Measurements from ENCODE around the gene FAM120AOS.
"Not testable (repeated sequence)": the region's sequence is repeated elsewhere in the genome, so short reads cannot be mapped to it uniquely, and the experiment has no call there.

Gene FAM120AOS

DNA sequence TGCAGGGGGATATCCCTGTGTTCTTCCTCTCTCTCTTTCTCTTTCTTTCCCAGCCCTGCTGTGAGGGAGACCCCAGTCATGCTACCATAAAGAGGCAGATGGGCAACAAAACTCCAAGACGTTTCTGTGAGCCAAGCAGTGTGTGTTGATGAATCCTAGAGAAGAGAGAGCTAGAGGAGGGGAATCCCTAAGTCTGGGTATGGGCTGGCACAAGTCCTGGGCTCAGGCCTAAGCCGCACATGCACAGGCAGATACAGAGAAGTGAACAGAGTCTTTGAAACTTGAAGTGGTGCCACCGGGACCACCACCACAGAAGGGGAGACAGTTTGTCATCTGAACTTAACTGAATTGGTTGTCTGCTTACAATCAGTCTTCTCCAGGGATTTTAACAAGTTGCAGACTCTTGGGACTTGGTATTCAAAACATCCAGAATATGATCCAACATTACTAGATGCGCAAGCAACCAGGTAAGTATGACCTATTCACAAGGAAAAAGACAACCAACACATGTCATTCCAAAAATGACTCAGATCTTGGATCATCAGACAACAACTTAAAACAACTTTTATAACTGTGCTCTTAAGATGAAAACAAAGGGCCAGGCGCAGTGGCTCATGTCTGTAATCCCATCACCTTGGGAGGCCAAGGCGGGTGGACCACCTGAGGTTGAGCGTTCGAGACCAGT is 12.3 kb downstream of the FAM120AOS start:
- no peak for DNase-seq (ENCODE audit: low read depth in 1 of 2, low spot score in 1 of 2)

DNA sequence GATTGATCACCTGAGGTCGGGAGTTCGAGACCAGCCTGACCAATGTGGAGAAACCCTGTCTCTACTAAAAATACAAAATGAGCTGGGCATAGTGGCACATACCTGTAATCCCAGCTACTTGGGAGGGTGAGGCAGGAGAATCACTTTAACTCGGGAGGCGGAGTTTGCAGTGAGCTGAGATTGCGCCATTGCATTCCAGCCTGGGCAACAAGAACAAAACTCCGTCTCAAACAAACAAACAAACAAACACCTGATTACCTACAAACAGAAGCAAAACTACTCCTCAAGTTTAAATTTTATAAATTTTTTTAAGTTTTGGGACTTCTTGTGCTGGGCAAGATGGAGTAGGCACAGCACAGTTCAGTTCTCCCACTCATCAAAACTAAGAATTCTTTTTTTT is 14.1 kb downstream of the FAM120AOS start:
- DNase-seq (ENCODE audit: low read depth in 1 of 2, low spot score in 1 of 2): not testable (repeated sequence)

DNA sequence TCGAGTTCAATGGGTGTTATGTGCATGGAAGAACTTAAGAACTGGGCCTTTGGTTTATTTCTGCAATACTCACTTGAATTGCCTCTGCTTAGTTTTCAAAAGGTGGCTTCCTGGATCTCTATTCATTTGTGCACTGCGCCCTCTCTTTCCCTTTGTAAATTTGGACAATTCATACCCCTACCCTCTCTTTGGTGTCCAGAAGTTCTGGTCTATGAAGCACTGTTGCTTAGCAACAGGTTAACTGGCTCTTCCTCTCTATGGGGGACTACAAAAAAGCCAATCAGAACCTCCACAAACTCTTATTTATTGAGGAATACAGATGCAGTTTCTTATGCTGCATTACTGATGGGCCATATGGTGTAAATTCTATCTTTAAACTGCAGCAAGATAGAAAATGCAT is 15.4 kb downstream of the FAM120AOS start:
- no peak for DNase-seq (ENCODE audit: low read depth in 1 of 2, low spot score in 1 of 2)

DNA sequence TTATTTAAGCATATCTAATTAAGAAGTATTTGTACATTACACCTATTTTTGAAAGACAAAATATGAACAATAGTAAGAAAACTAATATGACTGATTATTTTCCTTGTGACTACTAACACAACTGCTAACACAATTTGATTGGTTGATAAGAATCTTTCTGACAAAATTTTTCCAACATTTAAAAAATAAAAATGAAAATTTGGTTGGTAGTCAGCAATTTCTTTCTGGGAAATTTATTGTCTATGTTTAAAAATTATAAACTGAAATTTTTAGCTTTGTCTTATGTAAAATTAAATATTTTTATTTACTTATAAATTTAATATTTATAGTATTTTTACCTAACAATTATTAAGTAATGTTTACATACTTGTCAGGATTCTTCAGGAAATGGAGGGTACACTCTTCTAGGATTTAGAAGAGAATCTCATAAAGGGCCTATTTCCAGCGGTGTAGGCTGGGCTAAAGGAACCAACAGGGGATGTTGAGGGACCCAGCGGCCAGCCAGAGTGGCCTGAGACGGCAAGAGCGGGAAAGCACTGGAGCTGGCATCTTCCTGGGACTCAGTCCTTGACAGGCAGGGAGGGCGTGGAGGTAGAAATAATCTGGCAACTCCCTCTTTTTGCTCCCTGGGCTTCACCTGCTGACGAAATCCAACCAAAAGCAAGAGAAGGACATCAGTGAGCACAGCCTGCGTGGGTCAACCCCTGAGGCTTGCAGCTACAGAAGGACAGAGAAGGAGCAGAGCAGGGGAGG is 16.6 kb downstream of the FAM120AOS start:
- no peak for DNase-seq (ENCODE audit: low read depth in 1 of 2, low spot score in 1 of 2)

DNA sequence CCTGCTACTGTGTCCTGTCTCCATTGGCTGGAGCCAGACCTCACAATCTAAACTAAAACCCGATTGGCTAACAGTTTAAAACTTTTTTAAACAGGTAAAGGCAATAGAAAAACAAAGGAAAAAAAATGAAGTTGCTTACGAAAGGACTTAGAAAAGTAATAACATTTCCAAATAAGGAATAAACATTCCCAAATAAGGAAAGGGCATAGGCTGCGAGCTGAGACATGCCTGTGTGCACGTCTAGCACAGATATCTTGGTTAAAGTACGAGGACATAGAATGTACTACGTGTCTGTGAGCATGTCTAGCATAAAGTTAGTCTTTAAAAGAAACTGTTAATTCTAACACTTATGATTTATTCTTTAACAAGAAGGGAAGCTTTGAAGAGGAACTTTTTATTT is 17.2 kb downstream of the FAM120AOS start:
- DNase-seq (ENCODE audit: low read depth in 1 of 2, low spot score in 1 of 2): no peak

DNA sequence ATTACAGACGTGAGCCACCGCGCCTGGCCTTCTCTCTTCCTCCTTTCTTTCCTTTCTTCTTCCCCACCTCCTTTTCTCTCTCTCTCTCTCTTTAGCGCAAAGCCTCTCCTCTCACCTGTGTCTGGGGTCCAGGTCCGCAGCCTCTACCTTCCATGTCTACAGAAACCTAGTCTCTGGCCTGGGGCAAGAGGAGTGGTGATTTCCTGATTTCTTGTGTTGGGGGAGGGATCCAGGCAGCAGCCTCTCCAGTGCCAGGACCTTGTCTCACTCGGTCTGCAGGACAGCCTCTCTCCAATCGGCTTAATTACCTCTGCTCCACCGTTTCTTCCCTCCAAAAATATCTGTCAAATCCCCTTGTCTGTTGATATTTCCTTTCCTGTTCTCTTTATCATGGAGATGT is 18.0 kb downstream of the FAM120AOS start:
- no peak for DNase-seq (ENCODE audit: low read depth in 1 of 2, low spot score in 1 of 2)

DNA sequence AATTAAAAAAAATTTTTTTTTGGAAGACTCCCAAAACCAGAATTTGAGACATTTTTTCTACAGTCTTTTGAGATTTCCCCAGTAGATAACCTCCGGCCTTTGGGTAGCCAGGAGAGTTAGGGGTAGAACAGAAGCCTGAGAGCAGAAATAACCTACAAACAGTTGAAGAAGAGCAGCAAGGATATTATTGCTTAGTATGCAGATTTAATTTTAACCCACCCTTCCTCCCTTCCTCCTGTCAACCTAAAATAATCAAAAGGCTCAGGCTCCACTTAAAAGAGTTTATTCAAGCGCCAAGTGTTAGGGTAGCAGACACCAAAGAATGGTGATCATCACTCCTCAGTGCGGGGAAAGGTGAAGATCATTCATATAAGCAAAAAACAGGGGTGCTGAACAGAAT is 19.3 kb downstream of the FAM120AOS start:
- DNase-seq (ENCODE audit: low read depth in 1 of 2, low spot score in 1 of 2): no peak

DNA sequence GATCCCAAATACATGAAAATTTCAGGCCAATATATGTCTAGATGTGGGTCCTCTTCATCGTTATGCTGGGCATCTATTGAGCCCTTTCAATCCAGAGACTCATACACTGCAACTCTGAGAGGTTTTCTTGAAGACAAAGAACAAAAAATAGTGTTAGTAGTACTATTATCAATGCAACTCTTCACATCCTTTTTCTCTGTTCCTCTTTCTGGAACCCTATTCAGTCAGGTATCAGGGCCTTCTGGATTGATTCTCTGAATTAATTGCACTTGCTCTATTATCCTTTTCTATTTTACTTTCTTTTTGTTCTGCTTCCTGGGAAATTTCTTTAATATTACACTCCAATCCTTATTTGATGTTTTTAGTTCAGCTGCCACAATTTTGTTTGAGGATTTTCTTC is 20.4 kb downstream of the FAM120AOS start:
- DNase-seq (ENCODE audit: low read depth in 1 of 2, low spot score in 1 of 2): no peak

DNA sequence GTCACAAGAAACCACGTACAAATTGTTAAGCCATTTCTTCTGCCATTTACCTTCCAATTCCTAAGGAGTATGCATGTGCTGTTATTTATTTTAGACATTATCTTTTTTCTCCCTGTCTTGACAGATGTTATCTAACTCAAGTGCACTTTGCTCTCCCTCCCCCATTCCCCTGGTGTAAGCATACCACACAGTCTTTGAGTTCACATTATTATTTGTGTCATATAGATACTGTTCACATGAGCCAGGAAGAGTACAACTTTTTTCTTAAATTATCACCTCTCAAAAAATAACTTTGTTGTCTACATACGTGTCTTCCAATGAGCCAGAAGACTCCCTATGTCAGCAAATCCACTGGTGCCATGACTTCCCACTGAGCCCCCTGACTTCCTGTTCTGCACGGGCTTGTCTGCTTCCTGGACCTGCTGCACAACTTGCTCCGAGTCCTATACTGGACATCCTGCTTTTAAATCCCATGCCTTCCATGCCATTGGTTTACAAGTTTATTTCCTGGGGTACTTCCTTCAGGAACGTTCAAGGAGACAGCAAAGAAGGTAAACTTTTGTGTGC is 21.8 kb downstream of the FAM120AOS start:
- no peak for DNase-seq (ENCODE audit: low read depth in 1 of 2, low spot score in 1 of 2)

DNA sequence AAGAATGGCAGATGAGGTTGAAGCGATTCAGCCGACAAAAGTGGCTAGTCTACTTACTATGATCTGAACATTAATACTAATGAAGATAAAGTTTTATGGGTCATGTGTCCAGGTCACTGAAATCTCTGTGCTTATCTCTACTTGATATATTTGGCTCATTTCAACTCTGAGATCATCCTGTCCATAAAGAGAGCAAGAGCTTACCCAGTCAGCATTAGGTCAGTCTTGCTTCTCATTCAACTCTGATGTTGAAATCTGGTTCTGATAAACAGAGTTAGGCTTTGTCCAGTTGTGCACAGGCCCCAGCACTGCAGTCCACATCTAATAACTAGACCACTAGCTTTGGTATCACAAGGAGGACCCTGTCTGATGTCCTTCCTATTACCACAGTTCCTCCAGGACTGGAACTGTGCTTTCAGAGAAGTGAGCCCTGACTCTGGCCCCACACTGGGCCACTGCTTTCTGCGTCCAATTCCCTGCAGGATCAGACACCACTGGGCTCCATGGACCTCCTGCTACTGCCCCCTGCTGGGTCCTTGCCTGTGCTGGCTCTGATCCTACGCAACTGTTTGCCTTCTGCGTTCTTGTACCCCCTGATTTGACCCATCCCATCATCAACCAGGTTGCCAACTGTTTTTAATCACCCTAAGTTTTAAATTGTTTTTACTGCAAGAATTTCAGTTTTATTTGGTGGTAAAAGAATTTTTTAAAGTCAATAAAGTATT is 25.6 kb downstream of the FAM120AOS start:
- no peak for DNase-seq (ENCODE audit: low read depth in 1 of 2, low spot score in 1 of 2)

DNA sequence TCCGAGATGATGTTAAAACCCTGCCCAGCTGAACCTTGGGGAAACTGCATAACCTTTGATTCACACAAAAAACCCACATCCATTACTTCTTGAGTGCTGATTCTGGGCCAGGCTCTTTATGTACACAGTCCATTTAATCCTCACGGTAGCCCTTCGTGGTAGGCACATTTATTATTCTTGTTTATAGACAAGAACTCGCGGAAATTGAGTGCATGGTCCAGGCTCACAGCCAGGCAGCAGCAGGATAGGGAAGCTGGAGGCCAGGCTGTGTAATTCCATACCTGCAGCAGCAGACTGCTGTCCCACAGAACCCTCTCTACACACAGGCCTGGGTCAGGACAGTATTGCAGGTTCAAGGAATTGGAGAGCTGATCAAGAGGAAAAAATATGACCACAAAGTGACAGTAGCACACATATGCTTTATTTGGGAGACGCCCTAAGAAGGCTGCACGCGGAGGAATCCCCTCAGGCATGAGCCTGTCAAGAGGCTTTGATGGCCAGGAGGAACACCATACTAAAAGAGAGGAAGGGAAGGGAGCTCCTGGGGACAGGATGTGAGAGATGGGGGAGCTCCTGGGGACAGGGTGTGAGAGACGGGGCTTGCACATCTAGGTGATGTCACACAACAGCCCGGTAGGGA is 30.3 kb downstream of the FAM120AOS start:
- DNase-seq (ENCODE audit: low read depth in 1 of 2, low spot score in 1 of 2): no peak

DNA sequence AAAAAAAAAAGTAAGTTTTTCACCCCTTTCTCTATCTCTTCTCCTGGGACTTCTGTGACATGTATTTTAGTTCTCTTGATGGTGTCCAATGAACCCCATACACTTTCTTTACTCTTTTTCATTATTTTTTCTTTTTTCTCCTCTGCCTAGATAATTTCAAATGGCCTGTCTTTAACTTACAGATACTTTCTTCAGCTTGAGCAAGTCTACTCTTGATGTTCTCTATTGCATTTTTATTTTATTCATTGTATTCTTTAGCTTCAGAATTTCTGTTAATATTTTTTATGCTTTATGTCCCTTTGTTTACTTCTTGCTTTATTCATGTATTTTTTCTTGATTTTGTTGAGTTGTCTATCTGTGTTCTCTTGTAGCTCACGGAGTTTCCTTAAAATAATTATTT is 34.4 kb downstream of the FAM120AOS start:
- no peak for DNase-seq (ENCODE audit: low read depth in 1 of 2, low spot score in 1 of 2)

DNA sequence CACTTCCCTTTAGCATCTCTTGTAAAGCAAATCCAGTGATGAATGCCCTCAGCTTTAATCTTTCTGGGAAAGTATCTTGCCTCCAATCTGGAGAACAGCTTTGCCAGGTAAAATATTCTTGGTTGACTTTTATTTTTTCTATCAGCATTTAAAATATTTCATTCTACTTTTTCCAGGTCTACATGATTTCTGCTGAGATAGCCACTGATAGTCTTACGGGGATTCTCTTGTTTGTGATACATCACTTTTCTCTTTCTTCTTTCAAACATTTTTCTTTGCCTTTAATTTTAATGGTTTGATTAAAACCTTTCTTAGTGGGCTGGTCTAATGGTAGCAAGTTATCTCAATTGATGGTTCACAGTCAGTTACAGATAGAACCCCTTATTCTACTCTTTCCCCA is 35.8 kb downstream of the FAM120AOS start:
- no peak for DNase-seq (ENCODE audit: low read depth in 1 of 2, low spot score in 1 of 2)

DNA sequence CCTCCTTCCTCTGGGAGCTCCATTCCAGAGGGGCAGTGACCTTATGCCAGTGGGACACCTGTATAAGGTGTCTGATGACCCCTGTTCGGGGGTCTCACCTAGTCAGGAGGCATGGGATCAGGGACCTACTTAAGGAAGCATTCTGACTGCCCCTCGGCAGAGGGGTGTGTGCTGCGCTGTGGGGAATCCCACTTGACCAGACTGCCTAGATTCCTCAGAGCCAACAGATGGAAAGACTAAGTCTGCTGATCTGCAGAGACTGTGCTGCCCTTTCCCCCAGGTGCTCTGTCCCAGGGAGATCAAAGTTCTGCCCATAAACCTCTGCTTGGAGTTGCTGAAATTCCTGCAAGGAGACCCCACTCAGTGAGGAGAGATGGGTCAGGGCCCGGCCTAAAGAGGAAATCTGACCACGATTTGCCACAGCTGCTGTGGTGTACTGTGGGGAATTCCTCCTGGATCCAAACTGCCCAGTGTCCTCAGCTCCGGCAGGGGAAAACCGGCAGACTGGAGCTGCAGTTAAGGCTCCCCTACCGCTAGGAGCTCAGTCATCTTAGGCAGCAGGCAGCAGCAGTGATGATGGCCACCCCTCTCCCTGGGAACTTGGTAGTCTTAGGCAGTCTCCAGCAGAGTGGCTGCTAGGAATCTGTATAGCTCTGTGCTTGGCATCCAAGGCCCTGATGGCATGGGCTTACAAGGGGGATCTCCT is 36.7 kb downstream of the FAM120AOS start:
- no peak for DNase-seq (ENCODE audit: low read depth in 1 of 2, low spot score in 1 of 2)

DNA sequence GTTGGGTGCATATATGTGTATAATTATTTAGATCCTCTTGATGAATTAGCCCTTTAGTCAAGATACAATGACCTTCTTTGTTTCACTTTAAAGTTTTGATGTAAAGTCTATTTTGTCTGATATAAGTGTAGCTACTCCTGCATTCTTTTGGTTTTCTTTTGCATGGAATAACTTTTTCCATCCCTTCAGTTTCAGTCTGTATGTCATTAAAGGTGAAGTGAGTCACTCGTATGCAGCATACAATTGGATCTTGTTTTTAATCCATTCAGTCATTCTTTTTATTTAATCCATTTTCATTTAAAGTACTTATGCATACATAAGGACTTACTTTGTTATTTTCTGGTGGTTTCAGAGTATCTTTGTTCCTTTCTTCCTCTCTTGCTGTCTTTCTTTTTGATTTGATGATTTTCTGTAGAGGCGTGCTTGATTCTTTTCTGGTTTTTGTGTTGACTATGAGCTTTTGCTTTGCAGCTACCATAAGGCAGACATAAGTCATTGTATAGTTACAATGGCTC is 38.1 kb downstream of the FAM120AOS start:
- DNase-seq (ENCODE audit: low read depth in 1 of 2, low spot score in 1 of 2): no peak

DNA sequence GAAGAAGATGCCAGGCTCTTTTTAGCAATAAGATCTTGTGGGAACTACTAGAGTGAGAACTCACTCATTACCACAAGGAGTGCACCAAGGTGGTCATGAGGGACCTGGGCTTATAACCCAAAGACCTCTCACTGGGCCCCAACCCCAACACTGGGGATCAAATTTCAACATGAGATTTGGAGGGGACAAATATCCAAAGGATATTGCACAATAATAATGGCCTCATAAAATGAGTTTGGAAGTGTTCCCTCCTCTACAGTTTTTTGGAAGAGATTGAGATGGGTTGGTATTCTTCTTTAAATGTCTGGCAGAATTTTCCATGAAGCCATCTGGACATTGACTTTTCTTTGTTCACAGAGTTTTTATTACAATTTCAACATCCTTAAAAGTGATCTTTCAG is 39.9 kb downstream of the FAM120AOS start:
- no peak for DNase-seq (ENCODE audit: low read depth in 1 of 2, low spot score in 1 of 2)

DNA sequence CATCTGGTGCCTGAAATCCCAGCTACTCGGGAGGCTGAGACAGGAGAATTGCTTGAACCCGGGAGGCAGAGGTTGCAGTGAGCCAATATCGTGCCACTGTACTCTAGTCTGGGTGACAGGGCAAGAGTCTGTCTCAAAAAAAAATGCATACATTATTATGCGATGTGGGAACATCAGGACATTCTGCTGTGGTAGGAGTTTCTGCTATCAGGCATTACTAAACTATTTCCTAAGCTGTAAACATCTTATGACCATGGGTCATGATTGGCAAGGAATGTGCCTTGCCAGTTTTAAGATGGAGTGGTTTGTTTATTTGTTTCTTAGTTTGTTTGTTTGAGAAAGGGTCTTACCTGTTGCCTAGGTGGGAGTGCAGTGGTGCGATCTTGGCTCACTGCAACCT is 47.0 kb downstream of the FAM120AOS start:
- no peak for DNase-seq (ENCODE audit: low read depth in 1 of 2, low spot score in 1 of 2)

DNA sequence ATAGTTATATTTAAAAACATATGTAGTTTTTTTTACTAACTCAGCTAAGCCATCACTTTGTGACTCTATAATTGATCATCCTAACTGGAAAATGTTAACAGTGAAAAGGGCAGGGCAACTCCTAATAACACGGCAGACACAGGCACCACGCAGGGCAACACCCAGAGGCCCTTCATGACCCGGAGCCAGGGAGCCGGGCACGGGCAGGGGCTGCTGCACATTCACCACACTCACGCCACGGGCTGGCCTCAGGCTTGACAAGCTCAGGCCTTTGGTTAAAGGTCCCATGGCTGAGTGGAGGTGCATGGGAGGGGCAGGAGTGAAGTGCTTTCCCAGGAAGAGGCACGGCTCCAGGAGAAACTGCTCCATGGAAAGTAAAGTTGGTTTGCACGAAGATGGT is 54.9 kb downstream of the FAM120AOS start:
- no peak for DNase-seq (ENCODE audit: low read depth in 1 of 2, low spot score in 1 of 2)

DNA sequence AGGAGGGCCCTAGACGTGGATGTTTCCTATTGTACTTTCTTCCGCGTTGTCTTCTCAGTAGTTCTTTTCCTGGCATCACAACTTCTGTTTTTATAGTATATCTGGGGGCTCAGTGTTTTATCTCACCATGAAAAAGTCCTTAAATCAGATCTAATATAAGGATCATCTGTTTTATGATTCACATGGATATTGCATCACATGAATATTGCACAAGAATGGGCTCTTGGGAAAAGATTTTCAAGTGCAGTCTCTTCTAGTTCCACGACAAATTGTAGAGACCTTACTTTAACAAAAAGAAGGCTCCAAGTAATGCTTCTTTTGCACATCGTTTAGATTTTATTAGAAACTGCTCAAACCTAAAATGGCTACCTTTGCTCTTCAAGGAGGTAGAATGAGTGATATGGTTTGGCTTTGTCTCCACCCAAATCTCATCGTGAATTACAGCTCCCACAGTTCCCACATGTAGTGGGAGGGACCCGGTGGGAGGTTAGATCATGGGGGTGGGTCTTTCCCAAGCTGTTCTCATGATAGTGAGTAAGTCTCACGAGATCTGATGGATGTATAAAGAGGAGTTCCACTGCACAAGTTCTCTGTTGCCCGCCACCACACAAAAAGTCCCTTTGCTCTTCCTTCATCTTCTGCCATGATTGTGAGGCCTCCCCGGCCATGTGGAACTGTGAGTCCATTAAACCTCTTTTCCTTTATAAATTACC is 55.6 kb downstream of the FAM120AOS start:
- DNase-seq (ENCODE audit: low read depth in 1 of 2, low spot score in 1 of 2): no peak
